A549 (cell line): ENCODE measurements around the gene PALS2.

Experiments
- EHMT2 ChIP-seq: fragments of 200-600 bp; sonication (generic); IDR thresholded peaks from 2 replicates; pipeline ENCODE4 v1.6.1; 2016; ENCODE audit warnings: antibody characterized with exemption, low read depth, mild to moderate bottlenecking, moderate library complexity
- TF ChIP-seq, protein P1 (sequence below): fragments of >200 bp; sonication (Bioruptor Twin); formaldehyde crosslinking; IDR thresholded peaks from 3 replicates; pipeline ENCODE4 v1.5.1; 2016

DNA sequence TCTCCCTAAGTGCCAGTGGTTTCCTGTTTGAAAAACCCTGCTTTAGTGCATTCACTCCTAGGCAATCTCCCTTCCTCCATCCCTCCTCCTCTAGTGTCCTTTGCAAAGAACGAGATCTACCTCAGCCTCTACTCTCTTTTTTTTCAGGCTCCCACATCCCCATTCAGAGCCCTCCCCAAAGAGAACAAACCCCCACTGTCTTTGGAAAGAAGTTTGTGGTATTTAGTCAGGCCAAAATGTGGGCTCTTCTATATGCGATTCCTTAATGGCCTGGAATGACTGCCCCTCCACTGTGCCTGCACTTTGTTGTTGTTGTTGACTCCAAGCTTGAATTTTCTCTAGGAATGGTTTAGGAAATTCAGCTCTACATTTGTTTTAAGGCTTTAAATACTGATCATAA is 36.3 kb downstream of the PALS2 start:
- TF ChIP-seq EHMT2: no peak
- TF ChIP-seq, protein P1, sequence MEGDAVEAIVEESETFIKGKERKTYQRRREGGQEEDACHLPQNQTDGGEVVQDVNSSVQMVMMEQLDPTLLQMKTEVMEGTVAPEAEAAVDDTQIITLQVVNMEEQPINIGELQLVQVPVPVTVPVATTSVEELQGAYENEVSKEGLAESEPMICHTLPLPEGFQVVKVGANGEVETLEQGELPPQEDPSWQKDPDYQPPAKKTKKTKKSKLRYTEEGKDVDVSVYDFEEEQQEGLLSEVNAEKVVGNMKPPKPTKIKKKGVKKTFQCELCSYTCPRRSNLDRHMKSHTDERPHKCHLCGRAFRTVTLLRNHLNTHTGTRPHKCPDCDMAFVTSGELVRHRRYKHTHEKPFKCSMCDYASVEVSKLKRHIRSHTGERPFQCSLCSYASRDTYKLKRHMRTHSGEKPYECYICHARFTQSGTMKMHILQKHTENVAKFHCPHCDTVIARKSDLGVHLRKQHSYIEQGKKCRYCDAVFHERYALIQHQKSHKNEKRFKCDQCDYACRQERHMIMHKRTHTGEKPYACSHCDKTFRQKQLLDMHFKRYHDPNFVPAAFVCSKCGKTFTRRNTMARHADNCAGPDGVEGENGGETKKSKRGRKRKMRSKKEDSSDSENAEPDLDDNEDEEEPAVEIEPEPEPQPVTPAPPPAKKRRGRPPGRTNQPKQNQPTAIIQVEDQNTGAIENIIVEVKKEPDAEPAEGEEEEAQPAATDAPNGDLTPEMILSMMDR: no peak
